CD4-positive, CD25-positive, alpha-beta regulatory T cell (primary cell): Measurements from ENCODE around the gene AFF3. TPM values are rescaled to one million over a fixed set of nuclear protein-coding genes. Genes with fewer than 3 reads are reported as not detected.
A peak's percentile ranks its signal among the peaks of the same experiment; 100 is the strongest.
"Not testable (repeated sequence)": the region's sequence is repeated elsewhere in the genome, so short reads cannot be mapped to it uniquely, and the experiment has no call there.

Source experiments
- ATAC-seq, 2 donors: fragments of 150-1000 bp; cut with Tn5 transposase; one replicate each; pipeline ENCODE4 v1.10.0; 2021; ENCODE audit warnings: low read depth in 2 of 2, moderate number of reproducible peaks in 2 of 2, moderate library complexity in 1 of 2
- DNase-seq, 3 donors: peaks; one replicate each; pipeline versions ENCODE4 v3.0.0 to v3.0.0-alpha.2; 2012 to 2022; ENCODE audit warnings: mixed read lengths in 1 of 3
- H3K27ac ChIP-seq: one replicate; pipeline ENCODE4 v1.7.0; 2013; ENCODE audit warnings: mild to moderate bottlenecking, low read length; ENCODE audit not compliant: insufficient read depth, poor library complexity, severe bottlenecking
- H3K27me3 ChIP-seq: one replicate; pipeline ENCODE4 v1.7.0; 2013; ENCODE audit warnings: low read length; ENCODE audit not compliant: control insufficient read depth, insufficient read depth
- H3K36me3 ChIP-seq: one replicate; pipeline ENCODE4 v1.7.0; 2013; ENCODE audit warnings: mild to moderate bottlenecking, low read length, moderate library complexity; ENCODE audit not compliant: control insufficient read depth, insufficient read depth
- H3K4me1 ChIP-seq: 2 replicates; pipeline ENCODE4 v1.7.0; 2013; ENCODE audit warnings: mild to moderate bottlenecking, low read length; ENCODE audit not compliant: insufficient read depth, control insufficient read depth, poor library complexity, severe bottlenecking
- H3K4me3 ChIP-seq: one replicate; pipeline ENCODE4 v1.7.0; 2013; ENCODE audit warnings: low read depth, mild to moderate bottlenecking, low read length, moderate library complexity
- H3K9me3 ChIP-seq, 2 experiments: 1 replicate in 1 of 2; 2 replicates in 1 of 2; pipeline ENCODE4 v1.7.0; 2013; ENCODE audit warnings: low read length in 2 of 2, mild to moderate bottlenecking in 1 of 2, moderate library complexity in 1 of 2; ENCODE audit not compliant: control insufficient read depth in 2 of 2
- H3K27ac Mint-ChIP-seq, 3 donors: one replicate each; pipeline ENCODE4 v1.8.0; 2020 to 2022; ENCODE audit warnings: mild to moderate bottlenecking in 3 of 3, mixed read lengths in 3 of 3, moderate library complexity in 2 of 3
- H3K27me3 Mint-ChIP-seq: one replicate; pipeline ENCODE4 v1.8.0; 2022; ENCODE audit warnings: mild to moderate bottlenecking, mixed read lengths
- H3K36me3 Mint-ChIP-seq: one replicate; pipeline ENCODE4 v1.8.0; 2020; ENCODE audit warnings: mixed read lengths
- H3K4me1 Mint-ChIP-seq, 4 donors: one replicate each; pipeline ENCODE4 v1.8.0; 2020 to 2022; ENCODE audit warnings: mixed read lengths in 4 of 4, mild to moderate bottlenecking in 1 of 4
- H3K4me3 Mint-ChIP-seq, 4 donors: one replicate each; pipeline ENCODE4 v1.8.0; 2020 to 2022; ENCODE audit warnings: mild to moderate bottlenecking in 4 of 4, mixed read lengths in 4 of 4, moderate library complexity in 3 of 4
- H3K9me3 Mint-ChIP-seq, 7 donors: one replicate each; pipeline ENCODE4 v1.8.0; 2020 to 2022; ENCODE audit warnings: mixed read lengths in 7 of 7, mild to moderate bottlenecking in 3 of 7, moderate library complexity in 2 of 7
- polyA plus RNA-seq, 4 donors: library from polyadenylated mRNA; unstranded; fragments of 300-500 nt; fragmentation: Illumina TruSeq; gene quantifications; one replicate each; pipeline ENCODE4 v1.2.3, GENCODE V29; 2021
- total RNA-seq: library from RNA; stranded (reverse); gene quantifications from one replicate; pipeline ENCODE4 v1.2.3, GENCODE V29; 2022

The AFF3 gene
- total and polyA plus RNA-seq, 5 donors from 2014 or later: 0.82 to 10.1 (median 4.2) TPM

GRCh38 chr2:100119235-100119634 lies 23.2 kb downstream of the AFF3 start:
- no peak overlapping the region for H3K4me3 Mint-ChIP-seq
- H3K9me3 Mint-ChIP-seq: peaks cover 0 to 11% (median 2%) of the 10 kb centered on the region in 7 donors
- Histone ChIP-seq H3K27ac (no peak overlapping the region), H3K4me1 (no peaks in the 10 kb centered on the region), H3K27me3 (no peaks in the 10 kb centered on the region), H3K36me3 (no peaks in the 10 kb centered on the region), H3K9me3 (no peaks in the 10 kb centered on the region), H3K4me3 (no peak overlapping the region)
- H3K27me3 Mint-ChIP-seq: no peaks in the 10 kb centered on the region
- peaks cover 0 to 17% (median 3%) of the 10 kb centered on the region in 4 donors for H3K4me1 Mint-ChIP-seq
- DNase-seq (no peak), ATAC-seq (no peak)
- H3K27ac Mint-ChIP-seq: no peak overlapping the region
- H3K36me3 Mint-ChIP-seq: peaks cover 26% of the 10 kb centered on the region

GRCh38 chr2:100113990-100114433 lies 28.4 kb downstream of the AFF3 start:
- Histone ChIP-seq H3K4me3 (no peak overlapping the region), H3K9me3 (no peaks in the 10 kb centered on the region), H3K4me1 (no peaks in the 10 kb centered on the region), H3K27ac (peak overlapping the region; percentile 26), H3K27me3 (no peaks in the 10 kb centered on the region), H3K36me3 (no peaks in the 10 kb centered on the region)
- DNase-seq: peak in 2 of 3 donors; percentile 14 to 73
- H3K27ac Mint-ChIP-seq: peak overlapping the region; percentile 45 to 99 (median 94)
- peaks cover 10% of the 10 kb centered on the region for H3K36me3 Mint-ChIP-seq
- H3K27me3 Mint-ChIP-seq: peaks cover 5% of the 10 kb centered on the region
- H3K9me3 Mint-ChIP-seq: peaks cover 0 to 10% (median 0%) of the 10 kb centered on the region in 7 donors
- H3K4me3 Mint-ChIP-seq: peak overlapping the region in 2 of 4 donors; percentile 1 to 76
- H3K4me1 Mint-ChIP-seq: peaks cover 0 to 45% (median 15%) of the 10 kb centered on the region in 4 donors
- ATAC-seq: peak; percentile 69

- Mint-ChIP-seq H3K4me1 (peaks cover 0 to 53% (median 18%) of the 10 kb centered on the region in 4 donors), H3K36me3 (no peaks in the 10 kb centered on the region), H3K9me3 (peaks cover 0 to 2% (median 0%) of the 10 kb centered on the region in 7 donors), H3K27ac (peak overlapping the region in 2 of 3 donors; percentile 53), H3K27me3 (peaks cover 21% of the 10 kb centered on the region), H3K4me3 (no peak overlapping the region)
- no peaks in the 10 kb centered on the region for H3K4me1 ChIP-seq
- ATAC-seq (no peak), DNase-seq (peak in 1 of 3 donors; percentile 25)
- H3K36me3 ChIP-seq: no peaks in the 10 kb centered on the region
- no peak overlapping the region for H3K4me3 ChIP-seq
- peaks cover 8% of the 10 kb centered on the region for H3K27me3 ChIP-seq
- H3K27ac ChIP-seq: no peak overlapping the region
- no peaks in the 10 kb centered on the region for H3K9me3 ChIP-seq
Observed at GRCh38 chr2:100110614-100111000, 31.8 kb downstream of the AFF3 start.

- H3K27ac Mint-ChIP-seq: peak overlapping the region in 2 of 3 donors; percentile 53
Observed at GRCh38 chr2:100109986-100110613, 32.3 kb downstream of the AFF3 start.

GRCh38 chr2:100108648-100109020 lies 33.8 kb downstream of the AFF3 start:
- not testable (repeated sequence) for H3K4me3 ChIP-seq, H3K27ac Mint-ChIP-seq, H3K9me3 ChIP-seq, DNase-seq, H3K27ac ChIP-seq, H3K4me3 Mint-ChIP-seq, H3K36me3 ChIP-seq, H3K36me3 Mint-ChIP-seq, H3K9me3 Mint-ChIP-seq, H3K4me1 ChIP-seq, ATAC-seq
- H3K27me3 Mint-ChIP-seq: peaks cover 25% of the 10 kb centered on the region
- H3K27me3 ChIP-seq: peaks cover 11% of the 10 kb centered on the region
- H3K4me1 Mint-ChIP-seq: peaks cover 0 to 39% (median 10%) of the 10 kb centered on the region in 4 donors

More at GRCh38 chr2:100109986-100110613, 32.3 kb downstream of the AFF3 start:
- Mint-ChIP-seq H3K27me3 (peaks cover 25% of the 10 kb centered on the region), H3K4me3 (no peak overlapping the region), H3K9me3 (peaks cover 0 to 2% (median 0%) of the 10 kb centered on the region in 7 donors), H3K36me3 (no peaks in the 10 kb centered on the region), H3K4me1 (peaks cover 0 to 53% (median 18%) of the 10 kb centered on the region in 4 donors)
- no peak overlapping the region for H3K27ac ChIP-seq
- H3K9me3 ChIP-seq: no peaks in the 10 kb centered on the region
- no peak for ATAC-seq
- no peak for DNase-seq
- peaks cover 4% of the 10 kb centered on the region for H3K4me1 ChIP-seq
- peaks cover 11% of the 10 kb centered on the region for H3K27me3 ChIP-seq
- no peak overlapping the region for H3K4me3 ChIP-seq
- no peaks in the 10 kb centered on the region for H3K36me3 ChIP-seq

GRCh38 chr2:100107906-100108647 lies 34.3 kb downstream of the AFF3 start:
- Histone ChIP-seq H3K4me1 (peaks cover 6% of the 10 kb centered on the region), H3K9me3 (no peaks in the 10 kb centered on the region), H3K27ac (no peak overlapping the region), H3K4me3 (no peak overlapping the region), H3K27me3 (peaks cover 11% of the 10 kb centered on the region), H3K36me3 (no peaks in the 10 kb centered on the region)
- Mint-ChIP-seq H3K27ac (peak overlapping the region in 1 of 3 donors; percentile 31), H3K36me3 (no peaks in the 10 kb centered on the region), H3K4me3 (peak overlapping the region in 1 of 4 donors; percentile 21), H3K4me1 (peaks cover 0 to 35% (median 6%) of the 10 kb centered on the region in 4 donors), H3K27me3 (peaks cover 29% of the 10 kb centered on the region), H3K9me3 (no peaks in the 10 kb centered on the region)
- ATAC-seq (no peak), DNase-seq (no peak)

- ATAC-seq (no peak), DNase-seq (no peak)
- Mint-ChIP-seq H3K27ac (no peak overlapping the region), H3K4me3 (no peak overlapping the region), H3K36me3 (no peaks in the 10 kb centered on the region), H3K27me3 (peaks cover 31% of the 10 kb centered on the region), H3K4me1 (peaks cover 0 to 29% (median 4%) of the 10 kb centered on the region in 4 donors), H3K9me3 (no peaks in the 10 kb centered on the region)
- Histone ChIP-seq H3K36me3 (no peaks in the 10 kb centered on the region), H3K27ac (no peak overlapping the region), H3K9me3 (no peaks in the 10 kb centered on the region), H3K27me3 (peaks cover 11% of the 10 kb centered on the region), H3K4me1 (peaks cover 6% of the 10 kb centered on the region), H3K4me3 (no peak overlapping the region)
Observed at GRCh38 chr2:100107440-100107839, 35.0 kb downstream of the AFF3 start.
